LHCN-M2 (cell line): Measurements from ENCODE around the gene TFR2. TPM values are rescaled to one million over a fixed set of nuclear protein-coding genes. Genes with fewer than 3 reads are reported as not detected.

Source experiments
- DNase-seq: peaks from one replicate; pipeline ENCODE4 v3.0.0-alpha.2; 2012; ENCODE audit warnings: low read depth
- total RNA-seq: library from RNA; depleted of rRNA; stranded (reverse); fragments of >200 nt; gene quantifications from 2 replicates; pipeline ENCODE4 v1.2.3, GENCODE V29; 2014; rRNA removed

The TFR2 gene
- total RNA-seq, 1 experiment from 2014 or later, result 1.3 TPM

GRCh38 chr7:100573691-100574361 is 67.5 kb downstream of the TFR2 start, which contains the start of gene SAP25:
Gene SAP25 (minus strand): TSS chr7:100573900. CDS start chr7:100573742, 158 bp downstream.
- DNase-seq, result no peak

GRCh38 chr7:100572949-100573675 is 68.2 kb downstream of the TFR2 start:
- no peak for DNase-seq

- DNase-seq, result no peak
These were observed 68.9 kb downstream of the TFR2 start for GRCh38 chr7:100572281-100572948.

- DNase-seq, result no peak
These were observed 69.6 kb downstream of the TFR2 start for GRCh38 chr7:100571829-100572116.

- no peak for DNase-seq
These were observed 70.2 kb downstream of the TFR2 start for GRCh38 chr7:100570954-100571828.

Other genes with a start within 250 kb of the TFR2 start
- gene ZCWPW1, start 212.8 kb downstream of the TFR2 start, total RNA-seq, result 1.9 and 4.2 TPM in 2 replicates
- 59.0 and 63.9 TPM in 2 replicates for gene MEPCE, start 211.7 kb downstream of the TFR2 start, total RNA-seq
- 68.5 and 71.6 TPM in 2 replicates for gene PPP1R35, start 205.1 kb downstream of the TFR2 start, total RNA-seq
- gene SPACDR, start 177.3 kb downstream of the TFR2 start, total RNA-seq, result not detected in 2 replicates
- 41.3 and 51.7 TPM in 2 replicates for gene TSC22D4, start 162.3 kb downstream of the TFR2 start, total RNA-seq
- 0.13 and 0.23 TPM in 2 replicates for gene NYAP1, start 157.6 kb downstream of the TFR2 start, total RNA-seq
- gene AGFG2, start 102.3 kb downstream of the TFR2 start, total RNA-seq, result 23.0 and 28.0 TPM in 2 replicates
- gene SAP25, start 67.7 kb downstream of the TFR2 start, total RNA-seq, result 2.4 TPM in 1 of 2 replicates, not detected in the other
- 81.4 and 92.0 TPM in 2 replicates for gene LRCH4, start 55.4 kb downstream of the TFR2 start, total RNA-seq
- gene FBXO24, start 55.2 kb downstream of the TFR2 start, total RNA-seq, result 0.38 and 0.92 TPM in 2 replicates
- gene PCOLCE, start 39.2 kb downstream of the TFR2 start, total RNA-seq, result 4.7 and 5.2 TPM in 2 replicates
- 15.8 and 21.5 TPM in 2 replicates for gene MOSPD3, start 29.0 kb downstream of the TFR2 start, total RNA-seq
- not detected in 2 replicates for gene ACTL6B, start 14.9 kb upstream of the TFR2 start, total RNA-seq
- gene GNB2, start 32.2 kb upstream of the TFR2 start, total RNA-seq, result 176 and 205 TPM in 2 replicates
- gene GIGYF1, start 52.7 kb upstream of the TFR2 start, total RNA-seq, result 23.3 and 28.0 TPM in 2 replicates
- 66.3 and 68.8 TPM in 2 replicates for gene POP7, start 64.6 kb upstream of the TFR2 start, total RNA-seq
- gene EPO, start 78.9 kb upstream of the TFR2 start, total RNA-seq, result 0.11 TPM in 1 of 2 replicates, not detected in the other
- gene ZAN, start 92.0 kb upstream of the TFR2 start, total RNA-seq, result not detected in 2 replicates
- 84.2 and 92.0 TPM in 2 replicates for gene EPHB4, start 186.0 kb upstream of the TFR2 start, total RNA-seq
- 23.0 and 30.1 TPM in 2 replicates for gene SLC12A9, start 211.2 kb upstream of the TFR2 start, total RNA-seq
- 224 and 232 TPM in 2 replicates for gene TRIP6, start 225.8 kb upstream of the TFR2 start, total RNA-seq
- 105 and 121 TPM in 2 replicates for gene SRRT, start 233.6 kb upstream of the TFR2 start, total RNA-seq
- 6.7 and 7.6 TPM in 2 replicates for gene UFSP1, start 248.2 kb upstream of the TFR2 start, total RNA-seq